ENCODE measurements around the gene IL1R1.

GRCh38 chr2:102122115-102122514, 20.4 kb upstream of the IL1R1 start:
- TF ChIP-seq RAD21 (IDR thresholded peaks at IDR 0.05; ENCODE audit: low read length) (peak; percentile 17; the same call in 1 of the 2 replicates), CTCF (conservative IDR thresholded peaks at IDR 0.05; ENCODE audit: low read depth, low read length) (no peak), POLR2A (IDR thresholded peaks at IDR 0.05; ENCODE audit: low read depth, low read length) (peak; percentile 60; the same call in 1 of the 2 replicates), CHD1 (IDR thresholded peaks at IDR 0.05; ENCODE audit: low read depth, low read length) (no peak), RCOR1 (IDR thresholded peaks at IDR 0.05; ENCODE audit: insufficient replicate concordance, low read length) (no peak), SMC3 (IDR thresholded peaks at IDR 0.05; ENCODE audit: low read depth, low read length) (peak; percentile 22; the same call in 1 of the 2 replicates)

Data from IMR-90 (cell line).